ENCODE measurements around the gene CLEC14A. TPM values are rescaled to one million over a fixed set of nuclear protein-coding genes. Genes with fewer than 3 reads are reported as not detected.

The CLEC14A gene
- total RNA-seq, 1 donor from 2014 or later, result 33.1 TPM

DNA sequence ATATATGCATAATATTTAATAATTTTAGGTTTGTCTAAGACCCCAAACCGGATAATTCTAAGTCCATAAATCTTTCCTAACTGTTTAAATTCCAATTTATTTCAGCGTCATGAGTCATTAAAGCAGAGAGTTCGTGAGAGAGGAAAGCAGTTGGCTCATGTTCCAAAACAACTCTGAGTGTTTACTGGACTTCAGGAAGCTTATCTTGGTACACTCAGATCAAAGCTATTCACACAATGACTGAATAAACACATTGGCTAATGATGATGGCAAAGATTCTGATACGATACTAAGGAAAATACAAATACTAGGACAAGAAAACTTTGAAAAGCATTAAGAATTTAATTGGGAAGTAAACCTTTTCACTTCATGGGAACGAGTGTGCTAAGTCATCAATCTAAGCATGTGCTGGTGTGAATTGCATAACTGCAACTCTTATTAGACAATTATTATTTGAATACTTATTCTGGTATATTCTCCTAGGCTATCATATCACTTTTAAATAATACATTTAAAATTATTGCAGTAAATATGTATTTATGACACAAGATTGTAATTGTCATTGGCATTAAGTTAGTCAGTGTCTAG, 34.8 kb upstream of the CLEC14A start:
- no peak overlapping the region for H3K27ac ChIP-seq
- intact Hi-C loops (cut with DNase I), result no loop called here
- no peaks in the 10 kb centered on the region for H3K4me1 ChIP-seq
- DNase-seq (ENCODE audit: extremely low spot score in 2 of 2), result no peak
- H3K36me3 ChIP-seq, result no peaks in the 10 kb centered on the region
- H3K9me3 ChIP-seq, result no peaks in the 10 kb centered on the region
- TF ChIP-seq POLR2AphosphoS5 (IDR thresholded peaks at IDR 0.05; ENCODE audit: insufficient read depth in 1 of 2, low read depth in 1 of 2) (peak in 1 of 2 donors; percentile 59), POLR2A (IDR thresholded peaks at IDR 0.05) (no peak)
- TF ChIP-seq, protein P1, sequence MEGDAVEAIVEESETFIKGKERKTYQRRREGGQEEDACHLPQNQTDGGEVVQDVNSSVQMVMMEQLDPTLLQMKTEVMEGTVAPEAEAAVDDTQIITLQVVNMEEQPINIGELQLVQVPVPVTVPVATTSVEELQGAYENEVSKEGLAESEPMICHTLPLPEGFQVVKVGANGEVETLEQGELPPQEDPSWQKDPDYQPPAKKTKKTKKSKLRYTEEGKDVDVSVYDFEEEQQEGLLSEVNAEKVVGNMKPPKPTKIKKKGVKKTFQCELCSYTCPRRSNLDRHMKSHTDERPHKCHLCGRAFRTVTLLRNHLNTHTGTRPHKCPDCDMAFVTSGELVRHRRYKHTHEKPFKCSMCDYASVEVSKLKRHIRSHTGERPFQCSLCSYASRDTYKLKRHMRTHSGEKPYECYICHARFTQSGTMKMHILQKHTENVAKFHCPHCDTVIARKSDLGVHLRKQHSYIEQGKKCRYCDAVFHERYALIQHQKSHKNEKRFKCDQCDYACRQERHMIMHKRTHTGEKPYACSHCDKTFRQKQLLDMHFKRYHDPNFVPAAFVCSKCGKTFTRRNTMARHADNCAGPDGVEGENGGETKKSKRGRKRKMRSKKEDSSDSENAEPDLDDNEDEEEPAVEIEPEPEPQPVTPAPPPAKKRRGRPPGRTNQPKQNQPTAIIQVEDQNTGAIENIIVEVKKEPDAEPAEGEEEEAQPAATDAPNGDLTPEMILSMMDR (IDR thresholded peaks at IDR 0.05), result no peak
- no peaks in the 10 kb centered on the region for H3K27me3 ChIP-seq
- H3K4me3 ChIP-seq, result no peak overlapping the region

DNA sequence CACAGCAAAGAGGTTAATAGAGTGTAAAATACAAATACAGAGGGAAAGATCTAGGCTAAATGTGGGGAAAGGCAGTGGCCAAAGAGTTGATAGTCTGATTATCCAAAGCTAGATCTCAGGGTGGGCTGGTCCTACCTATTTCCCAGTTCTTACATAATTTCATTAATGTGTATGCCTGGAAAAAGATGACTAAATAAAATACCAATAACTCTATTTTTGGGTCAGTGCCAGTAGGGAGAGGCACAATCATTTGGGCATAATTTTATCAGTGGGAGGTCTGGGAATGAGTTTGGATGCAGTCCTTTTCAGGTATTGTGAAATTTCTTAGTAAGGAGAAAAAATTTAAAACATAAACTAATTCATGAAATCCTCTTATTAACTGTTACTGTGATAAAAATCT, 30.6 kb upstream of the CLEC14A start:
- H3K9me3 ChIP-seq, result no peaks in the 10 kb centered on the region
- no peak overlapping the region for H3K4me3 ChIP-seq
- no peaks in the 10 kb centered on the region for H3K4me1 ChIP-seq
- no peak overlapping the region for H3K27ac ChIP-seq
- TF ChIP-seq POLR2AphosphoS5 (IDR thresholded peaks at IDR 0.05; ENCODE audit: insufficient read depth in 1 of 2, low read depth in 1 of 2), result no peak
- no peak for TF ChIP-seq POLR2A (IDR thresholded peaks at IDR 0.05)
- TF ChIP-seq, protein P1 (IDR thresholded peaks at IDR 0.05), result no peak
- no peaks in the 10 kb centered on the region for H3K36me3 ChIP-seq
- no peak for DNase-seq (ENCODE audit: extremely low spot score in 2 of 2)
- intact Hi-C loops (cut with DNase I), result no loop called here
- no peaks in the 10 kb centered on the region for H3K27me3 ChIP-seq

DNA sequence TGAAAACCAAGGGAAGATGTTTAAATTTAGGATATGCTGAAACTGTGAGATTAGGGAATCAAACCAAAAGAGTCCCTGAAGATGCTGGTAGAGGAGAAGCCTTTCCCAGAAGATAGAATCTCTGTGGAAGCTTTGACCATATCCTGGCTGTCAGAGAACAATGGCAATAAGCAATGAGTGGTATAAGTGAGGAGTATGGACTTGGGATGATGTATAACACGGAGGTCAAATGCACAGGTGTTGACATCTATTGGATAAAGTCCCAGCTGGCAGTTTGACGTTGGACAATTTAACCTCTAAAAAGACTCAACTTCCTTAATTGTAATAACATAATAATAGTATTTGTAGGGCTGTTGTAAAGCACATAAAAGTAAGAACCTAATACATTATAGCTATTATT, 30.1 kb upstream of the CLEC14A start:
- Histone ChIP-seq H3K36me3 (no peaks in the 10 kb centered on the region), H3K9me3 (no peaks in the 10 kb centered on the region), H3K27me3 (no peaks in the 10 kb centered on the region), H3K4me1 (no peaks in the 10 kb centered on the region), H3K27ac (no peak overlapping the region), H3K4me3 (no peak overlapping the region)
- no peak for DNase-seq (ENCODE audit: extremely low spot score in 2 of 2)
- intact Hi-C loops (cut with DNase I), result no loop called here
- TF ChIP-seq POLR2AphosphoS5 (IDR thresholded peaks at IDR 0.05; ENCODE audit: insufficient read depth in 1 of 2, low read depth in 1 of 2), result no peak
- TF ChIP-seq, protein P1 (IDR thresholded peaks at IDR 0.05), result no peak
- no peak for TF ChIP-seq POLR2A (IDR thresholded peaks at IDR 0.05)

DNA sequence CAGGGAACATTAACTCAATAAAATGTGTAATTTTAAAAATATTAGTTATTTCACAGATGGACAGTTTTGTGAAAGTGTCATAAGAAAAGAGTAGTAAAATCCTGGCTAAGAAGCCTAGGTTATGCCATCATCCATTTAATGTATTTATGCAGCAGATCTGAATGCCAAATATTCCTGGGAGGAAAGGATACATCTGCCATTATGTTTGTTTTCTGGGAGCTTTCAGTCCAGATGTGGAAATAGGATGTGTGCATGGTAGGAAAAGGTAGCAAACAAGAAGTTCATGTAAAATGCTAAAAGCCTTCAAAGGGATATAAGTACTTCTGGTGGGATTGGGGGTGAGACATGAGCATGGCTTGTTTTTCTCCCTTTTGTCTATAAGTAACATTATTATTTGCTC, 27.0 kb upstream of the CLEC14A start:
- no peak overlapping the region for H3K4me3 ChIP-seq
- no peak for DNase-seq (ENCODE audit: extremely low spot score in 2 of 2)
- no peaks in the 10 kb centered on the region for H3K9me3 ChIP-seq
- intact Hi-C loops (cut with DNase I), result no loop called here
- H3K4me1 ChIP-seq, result no peaks in the 10 kb centered on the region
- no peaks in the 10 kb centered on the region for H3K36me3 ChIP-seq
- no peak for TF ChIP-seq POLR2AphosphoS5 (IDR thresholded peaks at IDR 0.05; ENCODE audit: insufficient read depth in 1 of 2, low read depth in 1 of 2)
- no peak for TF ChIP-seq POLR2A (IDR thresholded peaks at IDR 0.05)
- TF ChIP-seq, protein P1 (IDR thresholded peaks at IDR 0.05), result no peak
- H3K27me3 ChIP-seq, result no peaks in the 10 kb centered on the region
- no peak overlapping the region for H3K27ac ChIP-seq

DNA sequence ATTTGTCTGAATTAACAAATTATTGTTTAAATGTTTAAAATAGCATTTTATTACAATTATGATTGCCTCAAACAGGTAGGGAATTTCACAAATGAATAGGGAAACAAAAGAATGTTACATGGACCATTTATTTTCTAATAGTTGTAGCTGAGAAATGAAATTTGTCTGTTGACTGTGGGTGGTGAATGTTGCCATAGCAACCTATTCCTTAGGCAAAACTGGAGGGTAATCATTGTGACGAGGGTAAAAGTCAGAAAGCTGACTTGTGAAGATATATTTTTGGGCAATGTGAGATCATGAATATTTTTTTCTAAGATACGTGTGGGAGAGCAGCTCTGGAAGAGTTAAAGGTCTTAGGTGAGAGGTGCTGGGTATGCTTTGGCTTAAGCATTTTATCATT, 24.2 kb upstream of the CLEC14A start:
- intact Hi-C loops (cut with DNase I), result no loop called here
- no peaks in the 10 kb centered on the region for H3K27me3 ChIP-seq

More for the DNA sequence above, 24.2 kb upstream of the CLEC14A start:
- Histone ChIP-seq H3K27ac (no peak overlapping the region), H3K4me3 (no peak overlapping the region), H3K36me3 (no peaks in the 10 kb centered on the region), H3K9me3 (no peaks in the 10 kb centered on the region), H3K4me1 (no peaks in the 10 kb centered on the region)
- no peak for DNase-seq (ENCODE audit: extremely low spot score in 2 of 2)
- TF ChIP-seq, protein P1 (IDR thresholded peaks at IDR 0.05), result no peak
- TF ChIP-seq POLR2A (IDR thresholded peaks at IDR 0.05) (no peak), POLR2AphosphoS5 (IDR thresholded peaks at IDR 0.05; ENCODE audit: insufficient read depth in 1 of 2, low read depth in 1 of 2) (no peak)

Data from vagina (tissue), 2 donors.